SK-N-SH (cell line): ENCODE data around the gene S1PR5. TPM values are rescaled to one million over a fixed set of nuclear protein-coding genes. Genes with fewer than 3 reads are reported as not detected.

Experiments
- CTCF ChIA-PET: fragments of 300-600, 350-600 bp; formaldehyde crosslinking; extraction: SDS; loops from one replicate; lab custom pipeline; 2021; lab: Yijun Ruan, JAX
- POLR2A ChIA-PET: fragments of 350-600 bp; sonication (Branson Sonifier 250); formaldehyde crosslinking; extraction: SDS; loops from one replicate; lab custom pipeline; 2020; ENCODE audit warnings: antibody characterized with exemption, inconsistent platforms; lab: Yijun Ruan, JAX
- DNase-seq: peaks from one replicate; pipeline ENCODE4 v3.0.0; 2012
- H2AFZ ChIP-seq: fragments of 200-600 bp; sonication (generic); 2 replicates; pipeline ENCODE4 v1.8.1; 2016; ENCODE audit warnings: antibody characterized with exemption, mild to moderate bottlenecking, low read depth
- H3F3A ChIP-seq: fragments of 200-600 bp; sonication (generic); replicated peaks from 2 replicates; pipeline ENCODE3; 2016; ENCODE audit warnings: antibody characterized with exemption, mild to moderate bottlenecking; ENCODE audit not compliant: insufficient read depth
- H3K27ac ChIP-seq, 2 experiments: fragments of 200-500 bp in 1 of 2; fragments of 200-600 bp in 1 of 2; sonication (Bioruptor generic) in 1 of 2; sonication (generic), shearing (Covaris generic) in 1 of 2; 2 replicates each; pipeline versions ENCODE4 v1.5.1 to v1.6.1; 2014 to 2016; ENCODE audit warnings: low read depth in 2 of 2, inconsistent platforms in 1 of 2, low read length in 1 of 2, mild to moderate bottlenecking in 1 of 2, mixed read lengths in 1 of 2
- H3K27me3 ChIP-seq: fragments of 200-600 bp; sonication (generic), shearing (Covaris generic); 2 replicates; pipeline ENCODE4 v1.6.1; 2016; ENCODE audit warnings: mixed run types; ENCODE audit not compliant: insufficient read depth
- H3K36me3 ChIP-seq, 2 experiments: fragments of 200-500 bp in 1 of 2; fragments of 200-600 bp in 1 of 2; sonication (Bioruptor generic) in 1 of 2; sonication (generic) in 1 of 2; replicated peaks in 1 of 2; 2 replicates each; pipeline versions ENCODE3 to v1.5.1; 2014 to 2016; ENCODE audit warnings: low read length in 1 of 2, mild to moderate bottlenecking in 1 of 2; ENCODE audit not compliant: insufficient read depth in 2 of 2, control insufficient read depth in 1 of 2
- H3K4me1 ChIP-seq, 2 experiments: fragments of 200-500 bp in 1 of 2; fragments of 200-600 bp in 1 of 2; sonication (Bioruptor generic) in 1 of 2; sonication (generic), shearing (Covaris generic) in 1 of 2; 2 replicates each; pipeline versions ENCODE4 v1.5.1 to v1.6.1; 2014 to 2016; ENCODE audit warnings: low read depth in 1 of 2, low read length in 1 of 2, mixed run types in 1 of 2; ENCODE audit not compliant: insufficient read depth in 2 of 2, control insufficient read depth in 1 of 2
- H3K4me2 ChIP-seq: fragments of 200-600 bp; sonication (generic), shearing (Covaris generic); 2 replicates; pipeline ENCODE4 v1.6.1; 2017; ENCODE audit warnings: mixed run types
- H3K4me3 ChIP-seq, 2 experiments: fragments of 200-500 bp in 1 of 2; fragments of 200-600 bp in 1 of 2; sonication (Bioruptor generic) in 1 of 2; sonication (generic), shearing (Covaris generic) in 1 of 2; 2 replicates each; pipeline versions ENCODE4 v1.5.1 to v1.8.1; 2014 to 2016; ENCODE audit warnings: low read depth in 2 of 2, inconsistent platforms in 1 of 2, low read length in 1 of 2, mild to moderate bottlenecking in 1 of 2, mixed read lengths in 1 of 2, moderate library complexity in 1 of 2
- H3K79me2 ChIP-seq: fragments of 200-600 bp; sonication (generic); 2 replicates; pipeline ENCODE4 v1.8.1; 2017; ENCODE audit warnings: mild to moderate bottlenecking; ENCODE audit not compliant: insufficient read depth
- H3K9ac ChIP-seq: fragments of 200-600 bp; sonication (generic); 2 replicates; pipeline ENCODE4 v1.6.1; 2017; ENCODE audit warnings: mixed run types
- H3K9me2 ChIP-seq: fragments of 200-600 bp; sonication (generic); 2 replicates; pipeline ENCODE4 v1.6.1; 2017; ENCODE audit warnings: mixed run types
- H3K9me3 ChIP-seq: fragments of 200-600 bp; sonication (generic); 2 replicates; pipeline ENCODE4 v1.6.1; 2017; ENCODE audit warnings: mixed run types, mild to moderate bottlenecking, moderate library complexity
- H4K20me1 ChIP-seq: fragments of 200-600 bp; sonication (generic); 2 replicates; pipeline ENCODE4 v1.6.1; 2017; ENCODE audit warnings: mild to moderate bottlenecking, mixed run types; ENCODE audit not compliant: insufficient read depth
- CTCF ChIP-seq: fragments of 200-600 bp; sonication (generic); IDR thresholded peaks from 2 replicates; pipeline ENCODE4 v1.6.1; 2017; ENCODE audit warnings: antibody characterized with exemption, mild to moderate bottlenecking, moderate library complexity
- ELF1 ChIP-seq: IDR thresholded peaks from 2 replicates; pipeline ENCODE4 v1.4.0; 2012
- FOSL2 ChIP-seq: IDR thresholded peaks from 2 replicates; pipeline ENCODE4 v1.4.0; 2012; ENCODE audit warnings: low read depth, mild to moderate bottlenecking, moderate library complexity, borderline replicate concordance
- MAX ChIP-seq: IDR thresholded peaks from 2 replicates; pipeline ENCODE4 v1.4.0; 2012; ENCODE audit warnings: low read depth
- MXI1 ChIP-seq: IDR thresholded peaks from 2 replicates; pipeline ENCODE4 v1.6.1; 2012; ENCODE audit warnings: mild to moderate bottlenecking, low read depth, low read length, improper control_type of control experiment
- NFIC ChIP-seq: IDR thresholded peaks from 2 replicates; pipeline ENCODE4 v1.4.0; 2012; ENCODE audit warnings: borderline replicate concordance
- PBX3 ChIP-seq: IDR thresholded peaks from 2 replicates; pipeline ENCODE4; 2012
- POLR2AphosphoS5 ChIP-seq: IDR thresholded peaks from 2 replicates; pipeline ENCODE4 v1.6.1; 2012; ENCODE audit warnings: low read depth, low read length
- RAD21 ChIP-seq: IDR thresholded peaks from 2 replicates; pipeline ENCODE4 v1.6.1; 2012; ENCODE audit warnings: mild to moderate bottlenecking, low read length
- REST ChIP-seq: IDR thresholded peaks from 2 replicates; pipeline ENCODE4 v1.6.1; 2012; ENCODE audit warnings: mild to moderate bottlenecking, low read depth, low read length, moderate library complexity
- RXRA ChIP-seq: IDR thresholded peaks from 2 replicates; pipeline ENCODE4 v1.4.0; 2012; ENCODE audit warnings: low read depth, mild to moderate bottlenecking, borderline replicate concordance
- TCF12 ChIP-seq: IDR thresholded peaks from 2 replicates; pipeline ENCODE4 v1.4.0; 2012
- TEAD4 ChIP-seq: IDR thresholded peaks from 2 replicates; pipeline ENCODE4 v1.4.0; 2012; ENCODE audit warnings: mild to moderate bottlenecking, borderline replicate concordance; ENCODE audit not compliant: insufficient read depth
- whole genome bisulfite sequencing: methylation state at CpG from one replicate; pipeline ENCODE4 v1.1.6; 2017; ENCODE audit warnings: low lambda C conversion rate; 5-methylcytosine and 5-hydroxymethylcytosine counted together
- polyA plus RNA-seq, 3 experiments: library from polyadenylated mRNA; depleted of rRNA; stranded (reverse); fragments of >200 nt; gene quantifications; 2 replicates each; pipeline ENCODE4 v1.2.3, GENCODE V29; 2012

Gene S1PR5
- polyA plus RNA-seq, 1 of the 3 experiments (the other 2 are of a cell fraction) = 0.36 TPM

GRCh38 chr19:10565567-10566407, 48.5 kb upstream of the S1PR5 start, which contains the start of gene KRI1 (continued):
- TF ChIP-seq PBX3 (0 out of 2 replicates have a peak, but pooled peaks have one; percentile 42), POLR2AphosphoS5 (peak; percentile 80), NFIC (no peak), CTCF (no peak; the same call in 1 of the 2 replicates), REST (no peak)
- TF ChIP-seq, all 33 proteins: peak for 10

- Histone ChIP-seq H3K9me2 (no peaks in the 10 kb centered on the region), H3K4me1 (peaks cover 8 to 30% of the 10 kb centered on the region in 2 experiments; a peak in 3 of 4 replicates), H4K20me1 (no peaks in the 10 kb centered on the region), H3K9me3 (no peaks in the 10 kb centered on the region), H3K36me3 (peaks cover 5 to 8% of the 10 kb centered on the region in 2 experiments)
- WGBS = 21% methylated on average over 10 of the region's 10 CpGs
- TF ChIP-seq FOSL2 (no peak), PBX3 (no peak), MXI1 (no peak), TEAD4 (no peak), RAD21 (peak; percentile 11; the same call in 1 of the 2 replicates), CTCF (peak; percentile 49), MAX (no peak), RXRA (no peak), TCF12 (no peak), ELF1 (no peak)
- TF ChIP-seq, all 33 proteins: peak for 2
- peaks cover 37% of the 10 kb centered on the region for H3K79me2 ChIP-seq
- DNase-seq = peak; percentile 76
- peak overlapping the region; percentile 91 for H3K9ac ChIP-seq
- POLR2A ChIA-PET = interaction anchor here (0.6 kb wide), 1 partner anchor 103 kb away, joined by 3 read pairs; no protein-coding TSS in a partner anchor
- peak overlapping the region; percentile 99 for H3K4me2 ChIP-seq
- H3K27me3 ChIP-seq = no peaks in the 10 kb centered on the region
- peak overlapping the region; percentile 77 to 89 for H3K4me3 ChIP-seq
- H2AFZ ChIP-seq = peak overlapping the region; percentile 89; the same call in 1 of the 2 replicates
- CTCF ChIA-PET = interaction anchor here (0.6 to 2.5 kb wide), 5 partner anchors 12 to 848 kb away, joined by 3 to 10 read pairs (median 8); no protein-coding TSS in a partner anchor
- H3F3A ChIP-seq = peaks cover 13% of the 10 kb centered on the region
- H3K27ac ChIP-seq = peak overlapping the region; percentile 64 to 77; a peak in 3 of 4 replicates
Observed at GRCh38 chr19:10565028-10565566, 47.9 kb upstream of the S1PR5 start.
